Measurements from ENCODE around the gene FGF8.

FGF8 gene

DNA sequence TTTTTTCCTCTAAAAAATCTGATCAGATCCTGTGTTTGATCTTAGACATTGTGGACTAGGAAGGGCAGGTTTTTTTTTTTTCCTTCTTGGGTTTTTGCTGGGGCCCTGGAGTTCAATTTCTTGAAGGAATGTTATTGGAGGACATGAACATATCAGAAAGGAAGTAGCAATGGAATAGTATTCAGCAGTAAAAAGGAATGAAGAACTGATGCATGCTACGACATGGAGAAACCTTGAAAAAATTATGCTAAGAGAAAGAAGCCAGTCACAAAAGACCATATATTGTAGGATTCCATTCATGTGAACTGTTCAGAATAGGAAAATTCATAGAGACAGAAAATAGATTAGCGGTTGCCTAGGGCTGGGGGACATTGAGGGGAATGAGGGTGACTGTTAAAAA is 34.0 kb downstream of the FGF8 start:
- no peaks in the 10 kb centered on the region for H3K4me1 ChIP-seq (ENCODE audit: low read length)
- H3K4me2 ChIP-seq (ENCODE audit: low read length) = no peak overlapping the region
- no peaks in the 10 kb centered on the region for H3K27me3 ChIP-seq (ENCODE audit: low read depth, low read length)
- H3K4me3 ChIP-seq (ENCODE audit: low read length) = no peak overlapping the region
- TF ChIP-seq EZH2phosphoT487 (IDR thresholded peaks at IDR 0.05; ENCODE audit: low read depth) = no peak
- TF ChIP-seq CTCF (IDR thresholded peaks at IDR 0.05; ENCODE audit: low read depth, low read length) = no peak
- no peaks in the 10 kb centered on the region for H3K79me2 ChIP-seq (ENCODE audit: low read length)
- no peak overlapping the region for H3K9ac ChIP-seq (ENCODE audit: low read length)
- H2AFZ ChIP-seq (ENCODE audit: low read depth, low read length) = no peak overlapping the region
- no peaks in the 10 kb centered on the region for H4K20me1 ChIP-seq (ENCODE audit: insufficient read depth, low read length)
- H3K9me3 ChIP-seq (ENCODE audit: insufficient read depth, low read length) = no peaks in the 10 kb centered on the region
- H3K27ac ChIP-seq (ENCODE audit: low read length) = no peak overlapping the region
- H3K36me3 ChIP-seq (replicated peaks; ENCODE audit: low read depth, low read length) = no peaks in the 10 kb centered on the region

DNA sequence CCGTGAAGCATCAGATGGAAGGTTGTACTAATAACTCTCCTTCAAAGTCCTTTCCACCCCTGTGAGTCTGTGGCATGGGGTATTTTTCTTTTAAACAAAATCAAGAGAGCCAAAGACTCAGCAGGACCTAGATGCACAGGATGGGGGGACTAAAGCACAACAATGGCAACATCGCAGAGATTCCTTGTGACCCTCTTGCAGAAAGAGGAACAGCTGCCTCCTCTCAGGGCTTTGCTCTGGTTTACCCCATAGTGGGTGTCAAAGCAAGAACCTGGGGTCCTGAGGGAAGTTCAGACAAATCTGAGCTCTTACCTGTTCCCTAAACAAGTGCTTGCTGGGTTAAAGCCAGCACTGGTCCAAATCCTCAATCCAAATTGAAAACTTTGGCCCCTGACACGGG is 39.2 kb downstream of the FGF8 start:
- no peak for TF ChIP-seq EZH2phosphoT487 (IDR thresholded peaks at IDR 0.05; ENCODE audit: low read depth)
- TF ChIP-seq CTCF (IDR thresholded peaks at IDR 0.05; ENCODE audit: low read depth, low read length) = no peak
- H3K27me3 ChIP-seq (ENCODE audit: low read depth, low read length) = no peaks in the 10 kb centered on the region
- no peaks in the 10 kb centered on the region for H3K4me1 ChIP-seq (ENCODE audit: low read length)
- H3K4me2 ChIP-seq (ENCODE audit: low read length) = no peak overlapping the region
- H2AFZ ChIP-seq (ENCODE audit: low read depth, low read length) = no peak overlapping the region
- H3K79me2 ChIP-seq (ENCODE audit: low read length) = no peaks in the 10 kb centered on the region
- H3K9me3 ChIP-seq (ENCODE audit: insufficient read depth, low read length) = no peaks in the 10 kb centered on the region
- no peaks in the 10 kb centered on the region for H4K20me1 ChIP-seq (ENCODE audit: insufficient read depth, low read length)
- H3K4me3 ChIP-seq (ENCODE audit: low read length) = no peak overlapping the region
- H3K9ac ChIP-seq (ENCODE audit: low read length) = no peak overlapping the region
- H3K27ac ChIP-seq (ENCODE audit: low read length) = no peak overlapping the region
- H3K36me3 ChIP-seq (replicated peaks; ENCODE audit: low read depth, low read length) = no peaks in the 10 kb centered on the region

- no peak for TF ChIP-seq EZH2phosphoT487 (IDR thresholded peaks at IDR 0.05; ENCODE audit: low read depth)
- no peak overlapping the region for H3K9ac ChIP-seq (ENCODE audit: low read length)
Observed at GRCh38 chr10:101732096-101732495, 43.8 kb downstream of the FGF8 start.

GRCh38 chr10:101726115-101726387 is 49.9 kb downstream of the FGF8 start:
- H3K79me2 ChIP-seq (ENCODE audit: low read length) = no peaks in the 10 kb centered on the region
- H3K27ac ChIP-seq (ENCODE audit: low read length) = no peak overlapping the region
- H2AFZ ChIP-seq (ENCODE audit: low read depth, low read length) = no peak overlapping the region
- no peaks in the 10 kb centered on the region for H3K27me3 ChIP-seq (ENCODE audit: low read depth, low read length)
- TF ChIP-seq CTCF (IDR thresholded peaks at IDR 0.05; ENCODE audit: low read depth, low read length) (no peak), EZH2phosphoT487 (IDR thresholded peaks at IDR 0.05; ENCODE audit: low read depth) (no peak)
- no peaks in the 10 kb centered on the region for H3K36me3 ChIP-seq (replicated peaks; ENCODE audit: low read depth, low read length)
- peak overlapping the region; percentile 93; the same call in 1 of the 2 replicates for H3K4me2 ChIP-seq (ENCODE audit: low read length)
- H3K4me3 ChIP-seq (ENCODE audit: low read length) = no peak overlapping the region
- no peak overlapping the region for H3K9ac ChIP-seq (ENCODE audit: low read length)
- peaks cover 33% of the 10 kb centered on the region for H3K4me1 ChIP-seq (ENCODE audit: low read length)
- H3K9me3 ChIP-seq (ENCODE audit: insufficient read depth, low read length) = no peaks in the 10 kb centered on the region
- no peaks in the 10 kb centered on the region for H4K20me1 ChIP-seq (ENCODE audit: insufficient read depth, low read length)

More at GRCh38 chr10:101732096-101732495, 43.8 kb downstream of the FGF8 start:
- Histone ChIP-seq H3K27ac (ENCODE audit: low read length) (no peak overlapping the region), H3K36me3 (replicated peaks; ENCODE audit: low read depth, low read length) (no peaks in the 10 kb centered on the region), H3K9me3 (ENCODE audit: insufficient read depth, low read length) (no peaks in the 10 kb centered on the region), H2AFZ (ENCODE audit: low read depth, low read length) (no peak overlapping the region), H3K79me2 (ENCODE audit: low read length) (no peaks in the 10 kb centered on the region), H3K4me2 (ENCODE audit: low read length) (no peak overlapping the region), H3K4me1 (ENCODE audit: low read length) (no peaks in the 10 kb centered on the region), H3K4me3 (ENCODE audit: low read length) (no peak overlapping the region), H4K20me1 (ENCODE audit: insufficient read depth, low read length) (no peaks in the 10 kb centered on the region), H3K27me3 (ENCODE audit: low read depth, low read length) (no peaks in the 10 kb centered on the region)
